Left renal cortex interstitium (tissue), 4 donors: ENCODE data around the gene PHYKPL. TPM values are rescaled to one million over a fixed set of nuclear protein-coding genes. Genes with fewer than 3 reads are reported as not detected.

Source experiments
- polyA plus RNA-seq, 4 donors: library from polyadenylated mRNA; unstranded; fragments of 120-200 nt; gene quantifications; one replicate each; pipeline ENCODE4 v1.2.1, GENCODE V29; 2013; ENCODE audit not compliant: insufficient read length in 4 of 4

Gene PHYKPL
- polyA plus RNA-seq, 4 donors: 52.0 to 135 (median 93.7) TPM

Other genes with a start within 250 kb of the PHYKPL start
- under 1 TPM in 2 of 4 donors, not detected in 2; 0.10 to 0.11 TPM for gene PROP1, start 236.6 kb downstream of the PHYKPL start, polyA plus RNA-seq
- 1 to 10 TPM; 4.1 to 5.8 (median 4.9) TPM for gene N4BP3, start 119.3 kb downstream of the PHYKPL start, polyA plus RNA-seq
- gene RMND5B, start 101.8 kb downstream of the PHYKPL start, polyA plus RNA-seq: 10 to 100 TPM; 30.8 to 39.6 (median 34.7) TPM
- gene NHP2, start 78.9 kb downstream of the PHYKPL start, polyA plus RNA-seq: 100 to 1,000 TPM in 3 of 4 donors, 10 to 100 TPM in 1; 98.0 to 144 (median 110) TPM
- gene GMCL2, start 45.4 kb downstream of the PHYKPL start, polyA plus RNA-seq: under 1 TPM in 2 of 4 donors, not detected in 2; 0.06 TPM
- gene HNRNPAB, start 28.3 kb downstream of the PHYKPL start, polyA plus RNA-seq: 100 to 1,000 TPM; 141 to 179 (median 147) TPM